GM13977 (cell line): ENCODE data around the gene KCNQ5.
"Not testable (repeated sequence)": the region's sequence is repeated elsewhere in the genome, so short reads cannot be mapped to it uniquely, and the experiment has no call there.

Experiments used
- DNase-seq: peaks from one replicate; pipeline ENCODE4 v3.0.0; 2012; ENCODE audit warnings: low spot score
- CTCF ChIP-seq: IDR thresholded peaks from 2 replicates; pipeline ENCODE4 v1.5.1; 2012; ENCODE audit warnings: mild to moderate bottlenecking, control low read depth; ENCODE audit not compliant: insufficient read depth; ENCODE audit errors: extremely low read depth, missing control alignments
- in situ Hi-C: fragments of 300-500 bp; cut with MboI; formaldehyde crosslinking; loops from one replicate; pipeline ENCODE4 v1.12.0; 2022; ENCODE audit warnings: low sequenced_read_pairs, low pct_unique_long_range_greater_than_20kb, mixed read lengths, inconsistent platforms; ENCODE audit not compliant: unreplicated experiment

Gene KCNQ5

DNA sequence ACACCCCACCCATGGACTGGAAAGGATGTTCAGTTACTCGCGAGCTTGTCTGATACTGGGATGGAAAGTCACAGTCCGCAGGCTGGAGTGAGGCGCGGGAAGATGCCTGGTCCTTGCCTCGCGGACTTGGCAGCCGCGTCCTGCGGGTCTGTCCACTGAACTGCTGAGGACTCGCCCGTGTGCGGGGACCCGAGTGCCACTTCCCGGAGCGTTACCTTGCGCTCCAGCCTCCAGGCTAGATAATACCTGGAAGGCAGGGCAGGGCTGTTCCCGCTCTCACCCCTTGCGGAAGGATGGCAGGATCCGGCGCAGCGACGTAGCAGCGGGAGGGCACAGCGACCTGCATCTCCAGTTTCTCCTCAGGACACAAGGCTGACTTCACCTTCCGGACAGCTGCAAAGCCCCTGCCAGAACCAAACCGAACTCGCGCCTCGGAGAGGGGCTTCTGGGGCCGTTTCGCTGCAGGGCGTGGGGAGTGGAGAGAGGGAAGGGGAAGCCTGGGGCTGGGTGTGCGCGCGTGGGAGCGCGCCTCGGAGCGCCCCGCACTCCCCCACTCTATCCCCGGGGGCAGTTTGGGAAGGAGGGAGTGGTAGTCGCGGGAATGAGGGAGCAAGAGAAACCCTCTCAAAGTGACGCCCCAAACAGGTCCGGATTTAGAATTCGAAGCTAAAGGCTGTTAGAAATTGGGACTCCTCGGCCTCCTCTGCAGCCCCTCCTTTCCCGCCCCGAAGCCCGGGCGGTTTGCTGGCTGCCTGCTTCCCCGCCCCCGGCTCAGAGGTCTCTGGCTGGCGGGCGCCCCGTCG is at the start of gene KCNQ5:
TSS of gene KCNQ5 (plus strand) at position 774 of the 803 bp plus-strand sequence.
- TF ChIP-seq CTCF = no peak
- in situ Hi-C loops = no loop called here
- DNase-seq = peak; percentile 65

DNA sequence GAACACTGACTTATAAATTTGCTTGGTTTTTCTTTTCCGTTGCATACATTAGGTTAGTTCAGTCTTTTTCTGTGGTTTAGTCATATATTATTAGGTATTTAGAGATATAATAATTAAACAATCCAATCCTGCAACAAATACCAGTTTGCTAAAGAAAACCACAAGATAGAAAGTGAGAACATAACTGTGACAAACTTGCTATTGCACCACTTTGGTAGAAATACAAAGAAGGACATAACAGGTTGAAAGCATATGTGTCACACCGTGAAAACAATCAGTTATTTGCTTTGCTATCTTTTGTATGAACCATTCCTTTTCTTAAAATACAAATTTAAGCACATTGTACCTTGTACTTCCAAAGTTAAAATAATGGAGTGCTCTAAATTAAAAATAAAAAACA is 42.0 kb upstream of the KCNQ5 start:
- no peak for TF ChIP-seq CTCF
- in situ Hi-C loops = no loop called here
- DNase-seq = no peak

- no peak for DNase-seq
- in situ Hi-C loops = no loop called here
- no peak for TF ChIP-seq CTCF
Measured at GRCh38 chr6:72580281-72580940, 41.5 kb upstream of the KCNQ5 start.

GRCh38 chr6:72580950-72581349 is 40.9 kb upstream of the KCNQ5 start:
- in situ Hi-C loops, DNase-seq: not testable (repeated sequence)

DNA sequence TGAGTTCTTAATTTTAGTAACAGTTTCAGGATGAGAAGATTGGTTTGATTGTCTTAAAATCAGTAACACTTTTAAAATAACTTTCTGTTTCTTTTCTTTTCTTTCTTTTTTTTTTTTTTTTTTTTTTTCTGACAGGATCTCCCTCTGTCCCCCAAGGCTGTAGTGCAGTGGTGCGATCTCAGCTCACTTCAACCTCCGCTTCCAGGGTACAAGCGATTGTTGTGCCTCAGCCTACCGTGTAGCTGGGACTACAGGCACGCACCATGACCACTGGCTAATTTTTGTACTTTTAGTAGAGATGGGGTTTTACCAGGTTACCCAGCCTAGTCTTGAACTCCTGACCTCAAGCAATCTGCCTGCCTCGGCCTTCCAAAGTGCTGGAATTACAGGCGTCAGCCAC is 33.7 kb upstream of the KCNQ5 start:
- in situ Hi-C loops = no loop called here
- no peak for DNase-seq
- no peak for TF ChIP-seq CTCF

DNA sequence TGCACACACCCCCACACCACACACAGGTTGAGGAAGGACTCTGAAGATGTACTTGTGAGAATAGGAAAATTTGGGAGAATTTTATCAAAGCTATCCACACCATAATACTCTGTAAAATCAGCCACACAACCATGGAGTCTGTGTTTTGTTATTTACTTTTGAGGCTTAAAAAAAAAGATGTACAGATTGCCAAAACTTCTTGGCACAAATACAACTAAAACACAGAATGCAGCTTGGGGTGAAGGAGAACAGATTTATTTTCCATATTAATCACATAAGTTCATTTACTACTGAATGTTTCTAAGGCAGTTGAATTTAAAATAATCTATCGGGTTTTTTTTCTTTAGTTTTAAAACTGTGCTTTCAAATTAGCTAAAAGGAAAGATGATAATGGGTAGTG is 32.8 kb upstream of the KCNQ5 start:
- DNase-seq = no peak
- no peak for TF ChIP-seq CTCF
- in situ Hi-C loops = no loop called here

- TF ChIP-seq CTCF = no peak
- no peak for DNase-seq
- in situ Hi-C loops = no loop called here
Measured at GRCh38 chr6:72595812-72596211, 26.1 kb upstream of the KCNQ5 start.
